Measurements from ENCODE around the gene CIDEB.

DNA sequence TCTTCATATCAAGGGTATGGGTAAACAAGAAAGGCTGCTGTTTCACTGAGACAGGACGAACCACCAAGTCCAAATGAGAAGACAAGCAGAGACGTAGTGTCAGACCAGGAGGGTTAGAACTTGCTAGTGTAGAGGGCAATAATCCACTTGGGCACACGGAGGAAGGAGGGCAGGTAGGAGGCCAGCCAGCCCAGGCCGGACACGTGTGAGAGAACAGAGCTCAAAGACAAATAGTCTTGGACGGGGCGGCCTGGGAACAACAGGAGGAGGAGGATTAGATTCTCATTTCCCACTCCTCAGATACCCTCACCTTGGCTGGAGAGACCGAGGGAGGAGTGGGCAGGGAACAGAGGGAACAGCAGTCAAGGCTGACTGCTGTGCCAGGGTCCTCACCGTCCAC, 17.0 kb downstream of the CIDEB start:
- TF ChIP-seq GATA2 (IDR thresholded peaks at IDR 0.05; ENCODE audit: low read depth, low read length) (no peak), GATA3 (IDR thresholded peaks at IDR 0.05; ENCODE audit: low read depth, low read length) (no peak)
